ENCODE results near the gene DPP9.

The DPP9 gene

DNA sequence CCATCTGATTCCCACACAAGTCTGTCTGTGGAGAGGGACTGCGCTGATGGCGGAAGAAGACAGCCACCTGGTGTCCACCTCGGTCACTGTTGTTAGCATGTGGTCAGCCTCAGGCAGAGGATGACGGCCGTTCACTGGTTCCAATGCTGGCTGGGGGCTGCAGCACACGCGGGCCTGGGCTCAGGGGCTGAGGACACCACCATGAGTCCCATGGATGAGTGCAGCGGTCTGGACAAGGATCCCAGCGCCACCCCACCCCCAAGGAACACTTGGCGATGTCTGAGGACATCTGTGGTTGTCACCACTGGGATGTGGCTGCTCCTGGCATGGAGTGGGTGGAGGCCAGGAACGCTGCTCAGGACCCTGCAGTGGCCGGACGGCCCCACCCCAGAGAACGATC, 10.9 kb downstream of the DPP9 start:
- no peak for DNase-seq

DNA sequence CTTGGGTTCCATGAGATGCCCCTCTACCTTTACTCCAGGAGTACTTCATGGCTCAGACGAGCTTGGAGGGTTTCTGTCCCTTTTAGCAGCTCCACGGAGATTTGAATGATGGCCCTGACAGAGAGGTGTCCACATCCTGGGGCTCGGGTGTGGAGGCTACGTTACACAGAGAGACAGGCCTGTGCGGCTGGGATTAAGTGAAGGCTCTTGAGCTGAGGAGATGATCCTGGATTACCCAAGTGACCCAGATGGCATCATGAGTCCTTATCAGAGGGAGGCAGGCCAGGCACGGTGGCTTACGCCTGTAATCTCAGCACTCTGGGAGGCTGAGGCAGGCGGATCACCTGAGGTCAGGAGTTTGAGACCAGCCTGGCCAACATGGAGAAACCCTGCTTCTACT, 12.4 kb downstream of the DPP9 start:
- DNase-seq: no peak

DNA sequence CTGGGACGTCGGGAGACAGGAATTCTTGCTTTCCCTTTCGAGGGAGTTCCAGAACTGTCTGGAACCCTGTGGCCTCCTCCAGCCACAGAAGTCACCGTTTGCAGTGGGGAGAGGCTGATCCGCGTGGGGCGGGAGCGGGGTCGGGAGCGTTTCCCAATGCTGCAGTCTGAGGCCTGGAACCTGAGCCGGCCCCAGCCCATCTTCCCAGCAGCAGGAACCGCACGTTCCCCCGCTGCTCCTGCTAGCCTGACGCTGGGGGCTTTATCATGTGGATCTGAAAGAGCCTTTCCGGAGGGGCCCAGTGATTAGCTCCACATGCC, 13.4 kb downstream of the DPP9 start:
- DNase-seq: no peak

DNA sequence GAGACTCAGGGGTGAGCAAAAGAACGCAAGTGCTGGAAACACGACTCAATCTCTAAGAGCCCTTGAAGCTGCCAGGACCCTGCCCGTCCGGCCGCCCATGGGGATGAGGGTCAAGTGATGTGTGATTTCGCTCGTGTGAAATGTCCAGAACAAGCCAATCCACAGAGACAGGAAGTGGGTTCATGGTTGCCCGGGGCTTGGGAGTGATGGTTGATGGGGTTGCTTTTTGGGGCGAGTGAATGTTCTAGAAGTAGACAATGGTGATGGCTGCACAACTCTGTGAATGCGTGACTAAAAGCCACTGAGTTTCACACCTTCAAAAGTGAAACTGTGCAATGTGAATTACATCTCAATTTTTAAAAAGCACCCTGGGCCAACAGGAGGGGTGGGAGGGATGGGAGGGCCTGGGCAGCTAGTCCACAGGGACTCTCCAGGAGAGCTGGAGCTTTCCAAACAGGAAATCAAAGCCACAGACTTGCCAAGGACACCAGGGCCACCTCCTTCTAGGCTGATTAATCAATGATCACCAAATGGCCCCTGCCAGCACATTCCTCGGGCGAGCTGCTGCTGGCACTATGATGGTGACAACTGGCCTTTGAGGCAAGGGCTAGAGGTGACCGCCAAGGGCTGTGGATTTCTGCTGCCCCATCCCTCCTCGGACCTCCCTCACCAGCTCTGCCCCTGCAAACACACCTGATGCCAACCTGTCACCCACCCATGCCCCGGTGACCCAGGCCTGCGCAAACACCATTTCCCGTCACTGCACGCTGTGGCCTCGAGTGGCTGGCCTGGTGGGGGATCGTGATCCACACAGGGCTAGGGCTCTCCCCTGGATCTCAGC, 14.0 kb downstream of the DPP9 start:
- DNase-seq: no peak

DNA sequence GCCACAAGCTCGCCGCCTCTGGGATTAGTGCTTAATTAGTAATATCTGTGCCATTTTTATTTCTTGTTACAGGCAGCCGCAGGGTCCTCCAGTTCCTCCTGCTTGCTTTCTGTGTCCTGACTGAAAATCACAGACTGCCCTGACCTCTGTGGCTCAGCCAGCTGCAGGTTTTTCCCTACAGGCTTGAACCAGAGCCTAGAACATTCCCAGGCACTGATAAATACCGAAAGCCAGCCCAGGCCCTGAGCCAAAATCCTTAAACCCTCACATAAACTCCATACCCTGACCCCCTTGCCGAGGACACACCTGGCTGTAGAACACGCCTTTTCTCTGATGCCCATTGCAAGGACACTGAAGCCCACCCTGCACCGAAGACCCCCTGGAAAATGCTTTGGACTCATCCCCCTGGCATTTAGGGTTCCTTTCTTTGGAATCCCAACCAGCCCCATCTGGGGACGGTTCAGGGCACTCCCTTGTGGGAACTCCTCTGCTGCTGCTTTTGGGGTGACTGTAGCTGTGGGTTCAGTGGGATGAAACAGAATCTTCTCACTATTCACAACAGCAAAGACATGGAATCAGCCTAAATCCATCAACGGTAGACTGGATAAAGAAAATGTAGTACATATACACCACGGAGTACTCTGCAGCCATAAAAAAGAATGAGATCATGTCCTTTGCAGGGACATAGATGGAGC, 15.5 kb downstream of the DPP9 start:
- DNase-seq: no peak

DNA sequence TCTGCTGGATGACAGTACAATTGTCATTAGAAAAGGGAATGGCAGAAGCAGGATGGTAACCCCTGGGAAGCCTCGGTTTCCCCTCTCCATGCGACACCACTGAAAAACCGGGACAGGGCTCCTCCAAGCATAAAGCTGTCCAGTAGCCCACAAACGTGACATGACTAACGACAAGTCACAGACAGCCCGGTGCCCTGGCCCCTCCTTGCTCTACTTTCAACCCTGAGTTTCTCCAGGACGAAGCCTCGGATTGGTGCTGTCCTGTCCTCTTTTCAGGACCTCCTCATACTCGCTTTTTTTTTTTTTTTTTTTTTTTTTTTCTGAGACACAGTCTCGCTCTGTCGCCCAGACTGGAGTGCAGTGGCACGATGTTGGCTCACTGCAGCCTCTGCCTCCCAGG, 16.3 kb downstream of the DPP9 start:
- peak in 1 of 56 donors; percentile 8 for DNase-seq

DNA sequence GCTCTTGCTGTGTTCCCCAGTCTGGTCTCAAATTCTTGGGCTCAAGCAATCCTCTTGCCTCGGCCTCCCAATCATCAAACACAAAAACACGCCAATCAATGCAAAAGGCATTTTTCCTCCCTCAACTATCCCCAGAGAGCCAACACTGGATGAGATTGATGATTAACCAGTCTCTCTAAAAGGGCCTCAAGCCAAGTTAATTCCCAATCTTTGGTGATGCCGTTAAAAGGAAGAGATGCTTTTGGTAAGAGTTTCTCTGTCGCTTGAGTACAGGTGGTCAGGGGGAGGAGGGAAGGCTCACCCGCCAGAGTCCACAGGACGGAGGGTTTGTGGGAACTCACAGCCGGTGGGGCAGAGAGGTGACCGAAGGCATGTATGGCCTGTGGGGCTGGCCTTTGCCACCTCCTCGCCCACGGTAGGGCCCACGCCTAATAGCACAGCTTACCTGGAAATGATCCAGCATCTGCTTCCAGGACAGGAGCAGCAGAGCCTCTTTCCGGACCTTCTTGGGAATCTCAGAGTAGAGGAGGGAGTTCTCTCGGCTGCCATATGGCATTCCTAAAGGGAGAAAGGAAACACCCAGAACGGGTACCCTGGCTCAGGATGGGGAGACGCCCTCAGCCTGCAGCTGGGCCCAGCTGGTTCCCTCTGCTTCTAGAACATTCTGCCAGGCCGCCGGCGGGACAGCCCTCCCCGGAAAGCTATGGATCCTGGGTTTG, 18.1 kb downstream of the DPP9 start:
- no peak for DNase-seq

DNA sequence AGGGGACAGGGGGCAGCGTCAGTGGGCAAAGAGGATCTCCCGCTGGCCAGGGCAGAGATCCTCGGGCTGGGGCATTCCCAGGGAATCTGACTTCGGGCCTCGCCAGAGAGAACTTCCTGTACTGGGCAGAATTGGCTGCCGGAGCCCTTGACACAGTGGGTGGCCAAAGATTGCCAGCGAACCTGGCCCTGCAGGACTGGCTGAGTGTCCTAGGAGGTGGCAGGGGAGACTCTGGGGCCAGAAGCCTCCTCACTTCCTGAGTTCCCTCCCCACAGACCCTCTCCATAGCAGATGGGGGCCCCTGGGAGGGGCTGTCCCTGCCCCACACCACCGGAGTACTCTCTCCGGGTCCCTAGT, 19.3 kb downstream of the DPP9 start:
- DNase-seq: no peak

DNA sequence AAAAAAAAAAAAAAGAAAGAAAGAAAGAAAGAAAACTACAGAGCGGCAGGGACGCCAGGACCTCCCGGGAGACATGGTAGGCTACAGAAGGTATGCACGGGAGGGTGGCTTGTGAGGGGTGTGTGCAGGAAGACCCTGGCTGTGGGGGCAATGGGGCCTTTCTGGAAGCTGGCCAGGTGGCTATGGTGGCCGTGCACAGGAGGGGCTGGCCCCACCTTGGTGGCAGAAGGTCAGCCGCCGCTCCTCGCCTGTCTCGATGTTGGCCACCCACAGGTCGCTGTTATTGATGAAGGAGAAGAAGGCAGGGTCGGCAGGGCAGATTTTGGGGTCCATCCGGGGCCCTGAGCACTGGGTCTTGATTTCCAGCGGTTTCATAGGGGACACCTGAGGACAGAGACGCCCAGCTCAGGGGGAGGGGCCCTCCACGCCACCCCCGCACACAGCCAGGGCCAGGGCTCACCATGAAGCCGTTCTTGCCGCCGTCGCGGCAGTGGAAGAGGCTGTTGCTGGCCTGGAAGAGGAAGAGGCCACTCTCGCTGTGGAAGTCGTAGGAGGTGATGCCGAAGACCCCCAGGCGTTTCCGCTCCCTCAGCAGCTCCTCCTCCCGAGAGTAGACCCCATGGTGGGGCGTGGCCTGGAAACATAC, 19.8 kb downstream of the DPP9 start:
- no peak for DNase-seq

DNA sequence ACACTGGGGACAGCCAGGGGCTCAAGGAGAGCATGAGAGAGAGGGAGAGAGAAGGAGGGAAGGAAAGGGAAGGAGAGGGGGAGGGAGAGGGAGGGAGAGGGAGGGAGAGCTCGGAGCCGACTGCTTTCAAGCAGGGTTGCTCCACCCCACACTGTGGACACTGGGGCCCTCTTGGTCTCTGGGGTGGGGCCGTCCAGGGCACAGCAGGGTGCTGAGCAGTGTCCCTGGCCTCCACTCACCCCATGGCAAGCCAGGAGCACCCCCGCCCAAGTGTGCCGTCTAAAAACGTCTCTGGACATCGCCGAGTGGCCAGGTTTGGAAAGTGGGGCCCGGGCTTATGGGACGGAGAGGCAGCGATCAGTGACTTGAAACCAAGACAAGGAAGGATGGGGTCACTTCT, 20.9 kb downstream of the DPP9 start:
- DNase-seq: no peak

DNA sequence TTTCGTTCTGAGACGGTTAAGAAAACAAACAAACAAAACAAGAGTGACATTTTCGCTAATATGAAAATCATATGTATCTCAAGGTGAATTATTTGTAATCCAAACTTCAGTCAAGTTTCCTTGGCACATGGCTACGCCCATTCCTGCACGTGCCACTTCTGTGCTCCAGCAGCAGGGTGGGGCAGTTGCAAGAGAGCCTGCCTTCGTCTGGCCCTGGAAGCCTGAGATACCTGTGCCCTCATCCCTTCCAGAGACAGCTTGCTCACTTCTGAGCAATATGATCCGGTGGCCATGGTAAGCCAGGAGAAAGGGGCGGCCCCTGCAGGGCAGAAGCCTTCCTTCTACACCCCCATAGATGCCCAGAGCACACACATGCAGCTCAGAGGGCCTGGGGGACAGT, 22.1 kb downstream of the DPP9 start:
- no peak for DNase-seq

DNA sequence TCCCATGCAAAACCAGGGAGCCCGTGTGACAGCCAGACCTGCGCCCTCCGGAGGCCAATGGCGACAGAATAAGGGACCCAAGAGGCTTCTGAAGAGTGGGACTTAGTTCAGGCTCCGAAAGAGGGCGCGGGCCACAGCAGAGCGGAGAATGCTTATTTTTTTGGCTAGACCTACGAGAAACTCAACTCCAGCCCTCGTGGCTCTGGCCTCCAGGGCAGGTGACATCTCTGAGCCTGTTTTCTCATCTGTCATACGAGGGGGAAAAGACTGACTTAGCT, 23.0 kb downstream of the DPP9 start:
- no peak for DNase-seq

DNA sequence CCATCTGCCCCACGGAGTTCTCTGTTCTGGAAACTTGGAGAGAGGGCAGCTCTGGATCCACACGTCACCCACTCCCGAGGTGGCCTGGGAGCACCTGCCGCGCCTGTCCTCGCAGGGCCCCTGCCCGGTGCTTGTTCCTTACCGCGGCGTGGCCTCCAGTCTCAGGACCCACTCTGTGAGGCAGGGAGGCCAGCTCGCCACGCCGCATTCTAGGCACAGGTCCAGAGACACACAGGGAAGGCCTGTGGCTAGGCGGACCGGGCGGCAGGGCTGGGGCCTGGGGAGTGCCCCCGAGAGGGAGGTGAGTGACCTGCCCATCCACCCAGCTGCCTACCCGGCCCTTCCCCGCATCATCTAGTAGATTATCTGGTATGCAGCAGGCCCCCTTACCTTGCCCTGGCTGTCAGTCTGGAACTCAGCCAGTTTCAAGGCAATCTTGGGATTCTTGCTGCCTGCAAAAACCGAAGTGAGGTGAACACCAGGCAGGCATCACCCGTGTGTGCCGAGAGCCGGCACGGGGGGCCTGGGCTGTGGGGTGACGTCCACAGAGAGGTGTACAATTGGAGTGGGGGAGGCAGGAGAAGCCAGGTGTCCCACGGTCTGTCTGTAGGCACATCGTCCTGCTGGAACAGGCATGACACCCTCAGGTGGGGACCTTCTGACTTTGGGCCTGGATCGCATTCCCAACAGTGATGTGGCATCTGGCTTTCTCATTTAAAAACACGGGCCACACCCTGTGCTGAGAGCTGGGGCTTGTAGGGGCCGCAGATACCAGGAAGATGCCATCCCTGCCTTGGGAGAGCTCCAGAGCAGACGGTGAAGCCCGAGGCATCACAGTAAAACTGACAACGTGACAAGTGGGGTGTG, 23.6 kb downstream of the DPP9 start:
- DNase-seq: no peak

DNA sequence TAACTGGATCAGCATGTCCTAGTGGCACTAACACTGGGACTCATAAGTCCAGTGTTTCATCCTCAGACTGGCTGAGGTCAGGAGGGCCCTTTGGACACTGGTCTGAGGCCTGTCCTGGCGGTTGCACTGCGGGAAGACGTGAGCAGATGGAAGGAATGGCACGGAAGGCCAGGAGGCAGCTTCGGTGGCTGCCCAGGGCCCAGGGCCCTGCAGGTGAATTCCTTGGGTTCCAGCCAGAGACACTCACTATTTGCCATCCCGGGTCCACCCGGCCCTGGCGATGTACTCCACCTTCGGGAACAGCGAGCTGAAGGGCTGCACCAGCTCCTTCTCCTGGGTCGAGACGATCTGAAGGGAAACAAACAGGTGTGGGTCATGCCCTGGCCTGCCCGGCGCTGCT, 26.3 kb downstream of the DPP9 start:
- DNase-seq: no peak

DNA sequence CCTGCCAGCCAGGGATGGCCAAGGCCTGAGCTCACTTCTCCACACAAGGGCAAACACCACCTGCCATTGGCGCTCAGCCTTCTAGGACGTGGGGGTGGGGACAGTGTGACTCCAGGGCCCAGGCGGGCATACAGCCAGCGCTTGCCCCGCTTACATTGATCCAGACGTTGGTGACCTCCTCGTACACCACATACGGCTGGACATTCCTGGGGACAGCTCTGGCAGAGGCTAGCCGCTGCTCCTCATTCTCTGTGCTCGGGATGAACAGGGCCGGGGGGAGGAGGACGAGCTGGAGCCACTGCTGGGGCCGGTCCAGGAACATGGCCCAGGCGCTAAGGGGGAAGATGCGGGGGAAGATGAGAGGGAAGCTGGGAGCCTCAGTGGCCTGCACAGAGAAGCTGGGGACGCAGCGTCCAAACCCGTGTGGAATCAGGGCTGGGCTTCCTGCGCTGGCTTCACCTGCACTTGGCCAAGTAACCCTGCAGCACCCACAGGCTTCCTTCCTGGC, 28.4 kb downstream of the DPP9 start:
- peak in 17 of 56 donors; percentile 2 to 65 (median 32) for DNase-seq

DNA sequence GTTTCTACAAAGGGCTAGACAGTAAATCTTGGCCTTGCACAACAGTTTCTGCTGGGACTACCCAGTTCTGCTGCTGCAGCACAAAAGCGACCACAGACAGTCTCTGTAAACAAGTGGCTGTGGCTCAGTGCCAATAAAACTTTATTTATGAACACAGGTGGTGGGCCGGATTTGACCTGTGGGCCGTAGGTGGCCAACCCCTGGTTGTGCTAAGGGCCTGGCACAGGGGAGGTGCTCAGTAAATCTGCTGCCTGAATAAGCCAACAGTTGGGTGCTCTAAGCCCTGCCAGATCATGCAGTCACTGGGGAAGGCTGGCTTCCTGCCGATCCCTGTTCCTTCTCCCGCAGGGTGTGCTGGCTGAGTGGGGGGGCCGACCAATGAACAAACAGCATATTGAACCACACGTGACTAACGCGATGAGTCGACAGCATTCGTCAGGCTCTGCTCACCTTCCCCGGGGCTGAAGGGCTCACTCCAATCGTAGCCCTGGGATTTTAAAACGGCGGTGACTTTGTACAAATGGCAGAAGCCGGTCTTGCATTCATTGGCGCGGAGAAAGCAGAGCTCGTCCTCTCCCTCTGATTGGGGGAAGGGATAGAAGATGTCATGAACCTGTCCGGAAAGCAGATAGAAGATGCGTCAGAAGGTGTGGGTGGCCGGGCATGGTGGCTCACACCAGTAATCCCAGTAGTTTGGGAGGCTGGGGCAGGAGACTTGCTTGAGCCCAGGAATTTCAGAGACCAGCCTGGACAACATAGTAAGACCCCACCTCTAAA, 29.2 kb downstream of the DPP9 start:
- DNase-seq: peak in 45 of 56 donors; percentile 1 to 88 (median 41)

DNA sequence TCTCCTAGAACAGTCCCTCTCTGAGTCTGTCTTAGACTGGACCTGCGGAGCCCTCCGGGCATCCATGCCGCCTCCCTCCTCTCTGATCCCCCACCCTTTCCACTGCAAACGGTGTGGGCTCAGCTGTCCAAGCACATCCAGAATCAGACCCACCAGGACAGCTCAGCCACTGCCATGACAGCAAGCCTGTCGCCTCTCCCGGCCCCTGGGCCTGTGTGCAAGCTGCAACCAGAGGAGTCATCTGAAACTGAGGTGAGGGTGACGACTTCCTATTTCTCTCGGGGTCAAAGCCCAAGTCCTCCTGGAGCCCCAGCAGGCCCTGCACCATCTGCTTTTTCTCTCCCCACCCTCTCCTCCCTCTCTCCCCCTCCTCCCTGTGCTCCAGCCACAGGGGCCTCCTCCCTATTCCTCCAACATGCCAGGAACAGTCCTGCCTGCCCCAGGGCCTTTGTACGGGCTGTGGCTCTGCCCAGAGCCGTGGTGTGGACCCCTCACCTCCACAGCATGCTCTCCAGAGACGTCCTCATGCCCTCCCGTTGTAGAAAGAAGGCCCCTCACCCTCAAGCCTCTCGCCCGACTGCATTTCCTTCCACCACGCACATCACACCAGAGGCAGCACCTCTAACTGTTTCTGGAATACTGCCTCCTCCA, 30.0 kb downstream of the DPP9 start:
- DNase-seq: no peak

DNA sequence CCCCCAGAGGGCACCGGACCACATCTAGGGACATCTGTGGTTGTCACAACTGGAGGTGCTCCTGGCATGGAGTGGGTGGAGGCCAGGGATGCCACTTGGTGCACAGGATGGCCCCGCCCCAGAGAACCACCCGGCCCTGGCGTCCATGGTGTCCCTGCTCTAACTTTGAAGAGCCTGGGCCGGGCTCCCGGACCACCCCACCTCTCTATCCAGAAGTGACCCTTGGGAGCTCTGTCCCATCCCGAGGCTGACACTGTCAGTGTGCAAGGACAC, 30.6 kb downstream of the DPP9 start:
- no peak for DNase-seq

DNA sequence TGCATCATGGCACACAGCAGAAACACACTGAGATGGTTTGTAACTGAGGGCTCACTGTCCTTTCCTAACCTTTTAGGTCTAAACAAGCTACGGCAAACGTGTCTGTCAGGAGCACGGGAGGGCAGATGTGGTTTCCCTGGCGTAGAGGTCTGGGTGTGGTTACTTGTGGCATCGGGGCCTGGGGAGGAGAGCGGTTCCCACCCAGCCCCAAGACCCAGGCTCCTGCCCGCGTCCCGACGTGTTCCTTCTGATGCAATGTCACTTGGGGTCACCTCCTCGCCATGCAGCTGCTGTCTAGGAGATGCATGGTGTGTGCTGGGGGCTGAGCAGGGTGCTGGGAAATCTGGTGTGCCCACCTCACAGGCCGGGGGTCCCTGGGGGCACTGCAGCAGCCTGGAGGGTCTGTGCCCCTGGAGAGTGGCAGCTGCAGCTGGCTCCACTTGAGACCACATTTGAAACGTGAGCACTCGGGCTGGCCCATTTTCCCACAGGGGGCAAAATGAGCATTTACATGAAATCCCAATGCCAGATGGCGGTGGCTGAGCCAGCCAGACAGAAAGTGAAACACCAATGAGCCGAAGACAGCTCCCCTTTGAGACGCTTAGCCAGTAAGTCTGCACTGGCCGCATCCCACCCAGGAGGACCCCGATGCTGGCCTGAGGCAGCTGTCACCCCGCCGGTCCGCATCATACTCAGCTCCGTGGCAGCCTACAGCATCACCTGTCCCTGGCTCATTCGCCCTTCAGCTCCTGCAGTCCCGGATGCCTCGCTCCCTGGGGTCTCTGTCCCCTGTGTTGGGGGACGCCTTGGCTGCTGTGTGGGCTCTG, 31.2 kb downstream of the DPP9 start:
- DNase-seq: no peak

Data from nucleus accumbens (tissue), 56 donors.